ENCODE data around the gene NFIX.

The NFIX gene

DNA sequence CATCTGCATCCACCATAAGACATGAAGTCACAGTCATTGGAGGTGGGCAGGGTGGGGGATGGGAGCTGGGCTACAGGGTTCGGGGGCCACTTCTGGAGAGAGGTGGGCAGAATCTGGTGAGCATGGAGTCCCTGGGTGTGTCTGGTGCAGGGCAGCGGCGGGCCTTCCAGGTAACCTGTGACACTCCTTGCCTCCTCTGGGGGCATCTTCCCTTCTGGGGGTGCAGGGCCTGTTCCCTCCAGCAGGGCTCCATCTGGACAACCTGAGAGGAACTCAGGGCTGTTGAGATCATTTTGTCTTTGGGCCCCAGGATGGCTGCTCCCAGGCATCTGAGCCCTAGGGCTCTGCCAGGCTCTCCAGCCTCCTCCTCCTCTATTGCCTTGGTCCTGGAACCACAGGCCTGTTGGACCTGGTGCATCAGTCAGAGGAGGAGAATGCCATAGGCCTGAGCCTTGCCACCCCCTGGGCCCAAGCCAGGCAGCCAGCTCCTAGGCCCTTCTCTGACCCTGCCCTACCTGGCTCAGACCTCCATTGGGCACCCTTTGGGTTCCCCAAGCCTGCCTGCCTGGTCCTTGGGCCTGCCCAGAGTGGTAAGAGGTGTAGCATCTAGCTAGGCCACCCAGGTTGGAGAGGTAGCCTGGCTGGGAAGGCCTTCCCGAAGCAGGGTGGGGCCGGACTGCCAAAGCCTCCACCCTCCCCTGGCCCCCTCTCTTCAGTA, 94.0 kb downstream of the NFIX start:
- no peak for TF ChIP-seq GATA2 (IDR thresholded peaks at IDR 0.05; ENCODE audit: low read depth, low read length)
- no peak for TF ChIP-seq GATA3 (IDR thresholded peaks at IDR 0.05; ENCODE audit: low read depth, low read length)

DNA sequence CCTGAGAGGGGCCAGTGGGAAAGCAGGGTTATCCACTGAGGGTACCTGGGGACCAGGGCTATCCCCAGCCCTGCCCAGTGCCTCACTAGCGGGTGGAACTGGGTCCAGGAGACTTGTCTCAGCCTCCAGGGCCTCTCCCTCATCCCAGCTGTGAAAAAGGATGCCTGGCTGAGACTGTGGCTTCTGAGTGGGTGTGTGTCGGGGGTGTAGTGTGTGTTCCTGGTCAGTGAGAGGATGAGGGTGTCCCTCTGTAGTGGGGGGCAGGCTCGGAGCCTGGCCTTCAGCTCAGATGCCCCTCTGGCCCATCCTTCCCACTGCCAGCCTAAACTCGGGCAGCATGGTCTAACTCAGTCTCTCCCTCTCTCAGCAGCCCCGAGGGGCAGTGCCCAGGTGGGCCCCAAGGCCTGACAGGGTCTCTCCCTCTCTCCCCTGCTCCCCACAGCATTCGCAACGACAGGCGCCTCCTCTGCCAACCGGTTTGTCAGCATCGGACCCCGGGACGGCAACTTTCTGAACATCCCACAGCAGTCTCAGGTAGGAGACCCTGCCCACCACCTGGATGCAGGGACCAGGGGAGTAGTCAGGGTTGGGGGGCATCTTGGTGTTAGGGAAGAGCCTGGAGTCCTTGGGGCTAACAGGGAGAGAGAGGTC, 94.7 kb downstream of the NFIX start:
- TF ChIP-seq GATA2 (IDR thresholded peaks at IDR 0.05; ENCODE audit: low read depth, low read length), result no peak

DNA sequence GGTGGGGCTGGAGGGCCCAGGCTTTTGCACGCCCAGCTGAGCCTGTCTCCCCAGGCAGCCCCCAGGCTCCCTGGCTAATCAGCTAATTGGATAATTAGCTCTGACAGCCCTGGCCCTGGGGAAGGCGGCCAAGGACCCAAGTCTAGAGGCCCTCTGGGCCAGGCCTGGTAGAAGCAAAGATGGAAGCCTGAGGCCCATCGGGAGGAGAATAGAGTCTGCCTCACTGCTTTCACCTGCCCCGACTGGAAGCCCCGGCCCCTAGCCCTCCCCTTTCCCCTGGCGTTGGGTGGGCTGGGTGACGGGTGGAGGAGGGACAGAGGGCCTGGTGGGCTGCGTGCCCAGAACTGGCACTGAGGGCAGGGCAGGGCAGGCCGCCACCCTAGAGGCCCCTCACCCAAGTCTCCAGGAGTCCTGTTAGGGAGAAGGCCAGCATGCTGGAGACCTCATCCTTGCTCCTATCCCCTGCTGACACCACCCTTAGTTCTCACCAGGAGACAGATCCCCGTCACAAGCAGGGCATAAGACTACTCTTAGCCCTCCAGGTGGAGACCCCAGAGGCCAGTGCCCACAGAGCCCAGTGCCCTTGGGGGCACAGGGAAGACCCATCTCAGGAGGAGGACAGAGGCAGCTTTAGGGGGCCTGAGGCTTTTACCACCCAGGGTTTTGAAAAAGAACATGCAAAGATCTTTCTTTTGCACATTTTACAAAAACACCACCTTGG, 95.4 kb downstream of the NFIX start:
- TF ChIP-seq GATA2 (IDR thresholded peaks at IDR 0.05; ENCODE audit: low read depth, low read length), result no peak
- no peak for TF ChIP-seq GATA3 (IDR thresholded peaks at IDR 0.05; ENCODE audit: low read depth, low read length)

DNA sequence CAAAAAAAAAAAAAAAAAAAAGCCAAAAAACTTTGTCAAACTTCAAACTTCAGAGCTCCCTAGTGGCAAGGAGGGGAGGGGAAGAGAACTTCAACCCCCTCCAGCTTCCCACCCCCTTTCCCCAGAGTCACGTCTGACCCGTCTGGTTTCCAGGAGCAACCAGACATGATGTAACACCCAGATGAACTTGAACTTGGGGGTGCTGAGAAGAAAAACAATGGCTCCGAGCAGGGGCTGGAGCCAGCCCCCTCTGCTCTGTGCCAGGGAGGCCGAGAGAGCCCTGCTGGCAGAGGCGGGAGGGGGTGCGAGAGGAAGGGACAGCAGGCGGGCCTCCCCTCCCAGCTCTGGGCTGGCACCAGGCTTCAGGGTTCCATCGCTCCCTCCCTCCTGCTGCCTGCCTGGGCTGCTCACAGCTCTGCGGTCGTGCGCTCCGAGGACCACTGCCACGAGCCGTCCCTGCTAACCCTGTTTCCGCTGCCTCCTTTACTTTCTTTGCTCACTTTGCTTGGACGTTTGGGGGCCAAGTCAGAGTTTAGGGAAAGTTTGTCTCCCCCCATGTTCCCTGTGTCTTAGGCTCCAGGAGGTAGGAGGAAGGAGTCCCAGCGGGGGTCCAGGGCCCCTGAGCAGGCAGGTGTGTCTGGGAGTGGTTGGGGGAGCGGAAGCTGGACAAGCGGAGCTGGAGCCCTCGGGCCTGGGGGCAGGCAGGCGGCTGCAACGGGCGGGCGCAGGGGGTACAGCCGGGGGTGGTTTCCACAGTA, 96.3 kb downstream of the NFIX start:
- TF ChIP-seq GATA2 (IDR thresholded peaks at IDR 0.05; ENCODE audit: low read depth, low read length) (no peak), GATA3 (IDR thresholded peaks at IDR 0.05; ENCODE audit: low read depth, low read length) (no peak)

DNA sequence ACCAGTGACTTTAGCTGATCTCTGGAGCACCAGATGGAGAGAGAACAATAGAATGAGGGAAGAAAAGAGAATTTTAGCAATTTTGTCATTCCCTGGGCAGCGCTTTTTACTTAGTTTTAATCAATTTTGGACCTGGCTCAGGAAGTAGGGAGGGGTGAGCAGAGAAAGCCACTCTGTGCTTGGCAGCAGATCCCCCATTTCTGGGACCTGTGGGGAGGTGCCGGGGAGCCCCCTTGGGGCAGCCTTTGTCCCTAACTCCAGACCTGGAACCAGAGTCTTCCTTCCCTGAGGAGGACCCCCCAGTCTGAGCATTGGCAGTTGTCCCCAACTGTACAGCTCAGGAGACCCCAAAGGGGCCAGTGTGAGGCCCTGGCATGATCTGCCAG, 96.9 kb downstream of the NFIX start:
- TF ChIP-seq GATA3 (IDR thresholded peaks at IDR 0.05; ENCODE audit: low read depth, low read length) (no peak), GATA2 (IDR thresholded peaks at IDR 0.05; ENCODE audit: low read depth, low read length) (no peak)

DNA sequence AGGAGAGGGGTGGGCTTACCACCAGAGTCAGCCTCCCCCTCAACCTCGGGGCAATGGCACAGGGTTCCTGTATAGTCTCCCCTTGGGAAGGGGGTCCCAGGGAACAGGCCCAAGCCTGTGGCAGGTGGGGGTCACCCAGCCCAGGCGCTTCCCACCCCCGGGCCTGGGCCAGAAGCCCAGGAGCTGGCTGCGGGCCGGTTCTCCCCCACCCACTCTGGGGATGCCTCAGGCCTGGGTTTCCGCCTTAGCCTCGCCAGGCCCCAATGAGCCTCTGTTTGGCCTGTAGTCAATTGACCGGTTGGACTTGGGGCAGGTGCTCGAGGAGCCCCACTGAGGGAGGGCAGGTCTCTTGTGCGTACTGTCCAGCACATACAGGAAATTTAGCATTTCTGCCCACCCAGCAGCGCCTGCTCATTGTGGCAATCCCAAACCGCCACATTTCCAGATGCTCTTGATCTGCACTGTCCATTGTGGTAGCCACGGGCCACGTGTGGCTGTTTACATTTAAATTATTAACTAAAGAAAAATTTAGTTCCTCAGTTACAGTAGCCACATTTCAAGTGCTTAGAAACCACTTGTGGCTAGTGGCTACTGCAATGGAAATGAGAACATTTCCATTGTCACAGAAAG, 97.4 kb downstream of the NFIX start:
- TF ChIP-seq GATA2 (IDR thresholded peaks at IDR 0.05; ENCODE audit: low read depth, low read length), result no peak
- TF ChIP-seq GATA3 (IDR thresholded peaks at IDR 0.05; ENCODE audit: low read depth, low read length), result no peak

DNA sequence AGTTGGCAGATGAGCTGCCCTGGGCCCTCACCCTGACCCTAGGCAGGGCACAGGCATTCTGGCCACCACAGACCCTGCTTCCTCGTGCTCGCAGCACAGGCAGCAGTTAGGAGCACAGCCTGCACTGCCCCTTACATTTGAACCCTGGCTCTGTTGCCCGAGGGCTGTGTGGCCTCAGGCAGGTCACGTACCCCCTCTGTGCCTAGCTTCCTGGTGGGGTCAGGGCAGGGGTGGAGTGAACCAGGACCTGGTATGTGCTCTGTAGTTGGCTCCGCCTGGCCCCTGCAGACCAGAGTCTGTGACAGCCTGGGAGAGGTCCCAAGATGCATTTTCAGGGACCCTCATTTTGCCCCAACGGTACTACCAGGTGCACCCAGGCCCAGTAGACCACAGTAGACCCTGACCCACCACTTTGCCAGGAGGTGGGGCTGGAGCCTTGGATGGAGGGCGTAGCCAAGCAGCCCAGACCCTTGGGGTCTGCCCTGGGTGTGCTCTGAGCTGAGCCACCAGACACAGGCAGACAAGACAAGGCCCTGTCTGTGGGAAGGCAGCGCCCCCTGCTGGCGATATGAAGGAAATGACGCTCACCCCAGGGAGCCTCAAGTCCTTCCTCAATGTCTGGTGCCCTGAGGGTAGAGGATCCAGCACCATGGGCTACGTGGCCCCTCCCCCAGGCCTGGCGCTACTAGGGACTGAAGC, 98.3 kb downstream of the NFIX start:
- TF ChIP-seq GATA2 (IDR thresholded peaks at IDR 0.05; ENCODE audit: low read depth, low read length) (no peak), GATA3 (IDR thresholded peaks at IDR 0.05; ENCODE audit: low read depth, low read length) (no peak)

DNA sequence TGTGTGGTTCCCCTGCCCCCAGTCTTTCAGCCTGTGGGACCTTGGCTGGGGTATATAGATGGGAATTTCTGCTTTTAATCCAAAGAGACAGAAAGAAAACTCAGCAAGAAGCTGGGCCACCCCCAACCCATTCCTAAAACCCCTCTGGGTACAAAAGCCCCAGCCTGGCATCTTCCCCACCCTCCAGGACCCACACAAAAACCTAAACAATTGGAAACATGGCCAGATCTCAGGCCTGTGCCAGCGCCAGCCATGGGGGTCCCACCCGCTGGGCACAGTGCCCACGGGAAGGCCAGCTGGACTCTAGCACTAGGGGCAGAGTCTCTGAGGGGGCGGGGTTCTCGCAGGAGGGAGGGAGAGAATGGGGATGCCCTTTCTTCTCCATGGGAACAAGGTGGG, 98.8 kb downstream of the NFIX start:
- no peak for TF ChIP-seq GATA3 (IDR thresholded peaks at IDR 0.05; ENCODE audit: low read depth, low read length)
- TF ChIP-seq GATA2 (IDR thresholded peaks at IDR 0.05; ENCODE audit: low read depth, low read length), result no peak

DNA sequence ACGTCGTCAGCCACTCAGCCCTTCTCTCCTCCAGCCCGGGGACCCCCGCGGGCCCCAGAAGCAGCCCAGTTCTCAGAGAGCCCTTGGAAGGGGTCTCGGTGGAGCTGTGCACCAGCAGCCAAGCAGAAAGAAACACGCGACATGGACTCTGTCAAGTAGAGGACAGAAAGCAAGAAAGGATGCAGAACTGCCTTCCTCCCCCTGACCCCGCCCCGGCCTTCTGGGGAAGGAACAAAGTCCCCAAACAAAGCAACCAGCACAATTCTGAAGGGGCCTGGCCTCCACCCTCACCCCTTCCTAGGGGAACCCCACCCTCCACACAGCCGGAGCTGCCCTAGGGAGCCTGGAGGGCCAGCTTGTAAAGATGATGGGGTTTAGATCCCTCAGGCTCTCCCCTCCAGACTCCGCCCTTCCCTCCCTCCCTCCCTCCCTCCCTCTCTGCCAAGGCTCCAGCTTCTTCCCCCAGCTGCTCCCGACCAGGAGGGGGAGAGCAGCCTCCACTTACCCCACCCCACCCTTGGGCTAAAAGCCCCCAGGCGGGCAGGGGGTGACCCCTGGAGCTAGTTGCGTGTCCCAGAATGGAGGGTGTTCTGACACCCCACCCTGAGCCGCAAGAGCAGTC, 99.6 kb downstream of the NFIX start:
- TF ChIP-seq GATA2 (IDR thresholded peaks at IDR 0.05; ENCODE audit: low read depth, low read length) (no peak), GATA3 (IDR thresholded peaks at IDR 0.05; ENCODE audit: low read depth, low read length) (no peak)

DNA sequence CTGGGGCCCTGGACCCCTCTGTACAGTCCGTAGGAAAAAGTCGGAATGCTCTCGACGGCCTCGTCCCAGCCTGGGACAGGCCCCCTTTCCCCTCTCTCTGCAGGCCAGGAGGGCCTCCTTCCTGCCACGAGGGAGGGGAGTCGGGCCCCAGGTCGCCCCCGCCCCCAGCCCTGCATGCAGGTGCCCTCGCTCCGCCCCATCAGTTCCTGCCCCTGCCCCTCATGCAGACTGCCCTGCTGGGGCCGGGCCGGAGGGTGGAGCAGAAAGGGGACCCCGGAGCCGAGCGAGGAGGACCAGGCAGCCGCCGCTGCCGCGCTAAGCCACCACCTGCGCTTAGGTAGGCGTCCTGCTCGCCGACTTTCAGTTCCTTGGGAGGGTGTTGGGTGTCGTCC, 100.1 kb downstream of the NFIX start:
- TF ChIP-seq GATA3 (IDR thresholded peaks at IDR 0.05; ENCODE audit: low read depth, low read length), result no peak
- TF ChIP-seq GATA2 (IDR thresholded peaks at IDR 0.05; ENCODE audit: low read depth, low read length), result no peak

DNA sequence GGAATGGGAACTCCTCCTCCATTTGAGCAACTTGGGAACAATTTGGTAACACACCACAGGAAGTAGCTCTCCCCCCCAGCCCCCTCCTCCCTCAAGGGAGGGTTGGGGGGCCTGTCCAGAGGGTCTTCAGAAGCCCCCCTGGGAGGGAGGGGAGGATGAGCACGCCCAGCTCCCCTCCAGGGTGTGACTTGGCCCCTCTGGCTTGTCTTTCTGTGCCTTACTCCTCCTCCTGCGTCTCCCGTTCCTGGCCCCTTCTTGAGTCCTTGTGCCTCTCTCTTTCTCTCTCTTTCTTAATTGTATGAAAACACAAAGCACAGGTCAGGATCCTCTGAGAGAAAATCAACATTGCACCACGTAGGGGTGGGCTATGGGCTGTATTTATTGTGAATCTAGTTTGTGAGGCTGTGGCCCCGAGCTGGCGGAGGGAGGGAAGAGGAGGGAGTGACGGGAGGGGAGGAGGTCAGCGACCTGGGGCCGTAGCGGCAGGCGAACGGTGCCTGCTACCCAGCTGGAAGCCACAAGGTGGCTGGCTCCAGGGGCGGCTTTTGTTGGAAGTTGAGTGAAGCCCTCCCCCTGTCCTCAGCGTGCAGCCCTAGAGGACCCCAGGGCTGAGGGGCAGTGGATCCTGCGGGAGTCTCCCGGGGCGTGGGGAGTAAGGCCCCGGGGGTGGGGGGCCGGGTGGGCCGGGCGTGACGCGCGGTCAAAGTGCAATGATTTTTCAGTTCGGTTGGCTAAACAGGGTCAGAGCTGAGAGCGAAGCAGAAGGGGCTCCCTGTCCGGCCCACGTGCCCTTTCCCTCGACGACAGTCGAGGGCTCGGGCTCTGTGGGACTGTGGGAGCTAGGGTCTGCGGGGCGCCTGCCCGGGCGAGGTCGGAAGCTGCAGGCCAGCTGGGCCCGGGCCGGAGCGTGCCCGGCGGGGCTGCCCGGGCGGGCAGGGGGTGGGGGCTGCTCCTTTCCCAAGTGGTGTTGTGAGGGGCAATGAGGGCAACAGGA, 101.0 kb downstream of the NFIX start:
- no peak for TF ChIP-seq GATA3 (IDR thresholded peaks at IDR 0.05; ENCODE audit: low read depth, low read length)
- TF ChIP-seq GATA2 (IDR thresholded peaks at IDR 0.05; ENCODE audit: low read depth, low read length), result no peak

DNA sequence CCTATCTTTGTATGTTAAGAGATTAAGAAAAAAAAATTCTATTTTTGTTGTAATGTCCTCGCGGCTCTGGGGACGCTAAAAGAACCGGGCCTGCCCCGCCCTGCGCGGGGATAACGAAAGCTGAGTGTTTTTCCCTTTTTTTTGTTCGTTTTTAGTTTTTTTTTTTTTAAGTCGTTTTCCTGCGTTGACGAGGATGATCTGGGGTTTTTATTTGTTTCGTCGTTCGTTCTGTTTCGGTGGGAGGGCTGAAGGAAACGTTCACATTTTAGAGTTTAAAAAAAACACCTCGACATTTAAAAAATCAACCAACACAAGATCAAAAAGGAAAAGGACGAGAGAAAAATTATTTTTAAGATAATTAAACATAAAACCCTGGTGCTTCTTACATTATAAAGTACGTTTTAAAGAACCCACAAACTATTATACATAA, 101.8 kb downstream of the NFIX start:
- no peak for TF ChIP-seq GATA2 (IDR thresholded peaks at IDR 0.05; ENCODE audit: low read depth, low read length)
- no peak for TF ChIP-seq GATA3 (IDR thresholded peaks at IDR 0.05; ENCODE audit: low read depth, low read length)
